ENCODE measurements around the gene PAQR7.

DNA sequence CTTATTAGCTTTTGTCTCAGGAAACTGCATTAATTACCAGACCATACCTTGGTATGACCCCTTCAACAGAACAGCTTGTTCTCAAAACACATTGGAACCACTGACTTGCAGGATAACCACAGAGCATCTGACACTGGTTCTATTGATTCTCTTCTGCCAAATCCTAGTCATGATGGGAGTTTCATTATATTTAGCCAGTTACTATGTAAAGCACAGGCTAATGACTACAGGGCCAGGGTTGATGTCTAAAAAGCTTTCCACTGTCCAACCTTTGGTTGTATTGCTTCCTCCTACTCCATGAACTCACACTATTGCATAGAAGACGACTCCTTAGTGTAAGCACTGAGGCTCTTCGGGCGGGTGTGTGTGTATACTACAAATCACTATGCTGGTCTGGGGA is 27.0 kb upstream of the PAQR7 start:
- TF ChIP-seq, protein P1, sequence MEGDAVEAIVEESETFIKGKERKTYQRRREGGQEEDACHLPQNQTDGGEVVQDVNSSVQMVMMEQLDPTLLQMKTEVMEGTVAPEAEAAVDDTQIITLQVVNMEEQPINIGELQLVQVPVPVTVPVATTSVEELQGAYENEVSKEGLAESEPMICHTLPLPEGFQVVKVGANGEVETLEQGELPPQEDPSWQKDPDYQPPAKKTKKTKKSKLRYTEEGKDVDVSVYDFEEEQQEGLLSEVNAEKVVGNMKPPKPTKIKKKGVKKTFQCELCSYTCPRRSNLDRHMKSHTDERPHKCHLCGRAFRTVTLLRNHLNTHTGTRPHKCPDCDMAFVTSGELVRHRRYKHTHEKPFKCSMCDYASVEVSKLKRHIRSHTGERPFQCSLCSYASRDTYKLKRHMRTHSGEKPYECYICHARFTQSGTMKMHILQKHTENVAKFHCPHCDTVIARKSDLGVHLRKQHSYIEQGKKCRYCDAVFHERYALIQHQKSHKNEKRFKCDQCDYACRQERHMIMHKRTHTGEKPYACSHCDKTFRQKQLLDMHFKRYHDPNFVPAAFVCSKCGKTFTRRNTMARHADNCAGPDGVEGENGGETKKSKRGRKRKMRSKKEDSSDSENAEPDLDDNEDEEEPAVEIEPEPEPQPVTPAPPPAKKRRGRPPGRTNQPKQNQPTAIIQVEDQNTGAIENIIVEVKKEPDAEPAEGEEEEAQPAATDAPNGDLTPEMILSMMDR (IDR thresholded peaks at IDR 0.05; ENCODE audit: low read depth, low read length), result no peak
- TF ChIP-seq EZH2phosphoT487 (IDR thresholded peaks at IDR 0.05; ENCODE audit: low read depth), result no peak
